D721Med (cell line): ENCODE data around the gene STPG2.

Experiments used
- DNase-seq: peaks from one replicate; pipeline ENCODE4 v3.0.0; 2011; ENCODE audit warnings: low spot score; ENCODE audit not compliant: insufficient read length
- FAIRE-seq: peaks from 2 replicates; lab custom pipeline; 2011; peaks lifted over from hg19 to GRCh38; lab: Jason Lieb, UNC
- CTCF ChIP-seq: IDR thresholded peaks from 2 replicates; pipeline ENCODE4 v1.5.1; 2012; ENCODE audit warnings: mild to moderate bottlenecking, control low read depth; ENCODE audit not compliant: insufficient read depth; ENCODE audit errors: missing control alignments

Gene STPG2

GRCh38 chr4:97998203-97998602 is 145.1 kb downstream of the STPG2 start:
- TF ChIP-seq CTCF: no peak
- no peak for FAIRE-seq

GRCh38 chr4:97994765-97995465 is 148.4 kb downstream of the STPG2 start:
- no peak for TF ChIP-seq CTCF
- DNase-seq (no peak), FAIRE-seq (no peak)

More at GRCh38 chr4:97998203-97998602, 145.1 kb downstream of the STPG2 start:
- DNase-seq: no peak

DNA sequence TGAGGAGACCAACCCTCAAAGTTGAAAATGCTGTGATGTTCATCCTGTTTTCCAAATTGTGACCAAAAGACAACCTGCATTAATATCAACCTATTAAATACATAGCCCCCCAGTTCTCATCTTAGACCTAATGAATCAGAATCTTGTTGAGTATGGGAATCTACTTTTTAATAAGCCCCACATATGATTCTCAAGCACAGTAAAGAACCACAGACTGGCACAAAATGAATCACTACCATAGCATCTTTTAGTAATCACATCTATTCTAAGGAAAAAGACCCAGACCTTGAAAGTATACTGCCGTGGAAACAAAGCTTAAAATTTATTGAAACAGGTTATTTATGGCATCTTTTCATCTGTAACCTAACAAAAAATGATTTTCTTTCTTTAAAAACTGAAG is 152.9 kb downstream of the STPG2 start:
- TF ChIP-seq CTCF: no peak
- FAIRE-seq (no peak), DNase-seq (no peak)

GRCh38 chr4:97987019-97987648 is 156.1 kb downstream of the STPG2 start:
- TF ChIP-seq CTCF: peak; percentile 75
- FAIRE-seq (peak; percentile 76), DNase-seq (no peak)

- DNase-seq: no peak
- FAIRE-seq: no peak
- peak; percentile 18 for TF ChIP-seq CTCF
Measured at GRCh38 chr4:97984545-97985131, 158.6 kb downstream of the STPG2 start.

- DNase-seq (no peak), FAIRE-seq (peak; percentile 61)
- no peak for TF ChIP-seq CTCF
Measured at GRCh38 chr4:97978791-97979488, 164.3 kb downstream of the STPG2 start.
